ENCODE data around the gene SLC6A5.

The SLC6A5 gene

GRCh38 chr11:20618083-20618482 lies 18.7 kb downstream of the SLC6A5 start:
- TF ChIP-seq, protein P1, sequence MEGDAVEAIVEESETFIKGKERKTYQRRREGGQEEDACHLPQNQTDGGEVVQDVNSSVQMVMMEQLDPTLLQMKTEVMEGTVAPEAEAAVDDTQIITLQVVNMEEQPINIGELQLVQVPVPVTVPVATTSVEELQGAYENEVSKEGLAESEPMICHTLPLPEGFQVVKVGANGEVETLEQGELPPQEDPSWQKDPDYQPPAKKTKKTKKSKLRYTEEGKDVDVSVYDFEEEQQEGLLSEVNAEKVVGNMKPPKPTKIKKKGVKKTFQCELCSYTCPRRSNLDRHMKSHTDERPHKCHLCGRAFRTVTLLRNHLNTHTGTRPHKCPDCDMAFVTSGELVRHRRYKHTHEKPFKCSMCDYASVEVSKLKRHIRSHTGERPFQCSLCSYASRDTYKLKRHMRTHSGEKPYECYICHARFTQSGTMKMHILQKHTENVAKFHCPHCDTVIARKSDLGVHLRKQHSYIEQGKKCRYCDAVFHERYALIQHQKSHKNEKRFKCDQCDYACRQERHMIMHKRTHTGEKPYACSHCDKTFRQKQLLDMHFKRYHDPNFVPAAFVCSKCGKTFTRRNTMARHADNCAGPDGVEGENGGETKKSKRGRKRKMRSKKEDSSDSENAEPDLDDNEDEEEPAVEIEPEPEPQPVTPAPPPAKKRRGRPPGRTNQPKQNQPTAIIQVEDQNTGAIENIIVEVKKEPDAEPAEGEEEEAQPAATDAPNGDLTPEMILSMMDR (IDR thresholded peaks at IDR 0.05) = no peak
- H3K27me3 ChIP-seq = peaks cover 76% of the 10 kb centered on the region

GRCh38 chr11:20620988-20621387 lies 21.6 kb downstream of the SLC6A5 start:
- no peak overlapping the region for H3K27ac ChIP-seq
- no peak overlapping the region for H3K4me3 ChIP-seq (ENCODE audit: low read depth in 1 of 2, low read length in 1 of 2)
- no peaks in the 10 kb centered on the region for H3K4me1 ChIP-seq (ENCODE audit: control insufficient read depth in 1 of 2, insufficient read depth in 1 of 2, low read depth in 1 of 2, low read length in 1 of 2)
- H3K27me3 ChIP-seq = peaks cover 49% of the 10 kb centered on the region
- no peaks in the 10 kb centered on the region for H3K36me3 ChIP-seq
- no peaks in the 10 kb centered on the region for H3K9me3 ChIP-seq
- TF ChIP-seq, protein P1 (IDR thresholded peaks at IDR 0.05) = no peak

More at GRCh38 chr11:20618083-20618482, 18.7 kb downstream of the SLC6A5 start:
- H3K36me3 ChIP-seq = no peaks in the 10 kb centered on the region
- no peak overlapping the region for H3K27ac ChIP-seq
- H3K4me3 ChIP-seq (ENCODE audit: low read depth in 1 of 2, low read length in 1 of 2) = no peak overlapping the region
- H3K4me1 ChIP-seq (ENCODE audit: control insufficient read depth in 1 of 2, insufficient read depth in 1 of 2, low read depth in 1 of 2, low read length in 1 of 2) = no peaks in the 10 kb centered on the region
- H3K9me3 ChIP-seq = no peaks in the 10 kb centered on the region

DNA sequence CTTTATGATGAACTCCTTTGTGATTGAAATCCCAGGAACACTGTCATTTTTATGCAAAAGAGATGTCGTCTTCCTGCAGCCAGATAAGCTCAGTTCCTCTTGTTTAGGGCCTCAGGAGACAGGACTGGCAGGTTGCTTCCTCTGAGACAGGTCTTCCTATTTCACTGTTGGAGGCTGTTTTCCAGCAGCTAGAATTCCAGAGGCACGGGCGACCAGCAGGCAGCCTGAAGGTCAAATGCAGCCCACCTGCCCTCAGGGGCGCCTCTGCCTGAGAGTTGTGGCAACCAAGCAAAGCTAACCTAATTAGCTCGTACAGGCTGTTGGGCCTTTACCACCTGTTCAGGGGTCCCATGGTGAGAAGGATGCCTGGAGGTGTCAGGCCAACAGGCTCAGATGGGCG lies 22.3 kb downstream of the SLC6A5 start:
- Histone ChIP-seq H3K9me3 (no peaks in the 10 kb centered on the region), H3K27me3 (peaks cover 42% of the 10 kb centered on the region), H3K4me3 (ENCODE audit: low read depth in 1 of 2, low read length in 1 of 2) (no peak overlapping the region), H3K27ac (no peak overlapping the region), H3K4me1 (ENCODE audit: control insufficient read depth in 1 of 2, insufficient read depth in 1 of 2, low read depth in 1 of 2, low read length in 1 of 2) (no peaks in the 10 kb centered on the region), H3K36me3 (no peaks in the 10 kb centered on the region)
- TF ChIP-seq, protein P1 (IDR thresholded peaks at IDR 0.05) = no peak

- no peaks in the 10 kb centered on the region for H3K9me3 ChIP-seq
- H3K27me3 ChIP-seq = peaks cover 27% of the 10 kb centered on the region
- TF ChIP-seq, protein P1 (IDR thresholded peaks at IDR 0.05) = no peak
- H3K4me3 ChIP-seq (ENCODE audit: low read depth in 1 of 2, low read length in 1 of 2) = no peak overlapping the region
- no peaks in the 10 kb centered on the region for H3K36me3 ChIP-seq
- H3K4me1 ChIP-seq (ENCODE audit: control insufficient read depth in 1 of 2, insufficient read depth in 1 of 2, low read depth in 1 of 2, low read length in 1 of 2) = no peaks in the 10 kb centered on the region
- no peak overlapping the region for H3K27ac ChIP-seq
Observed at GRCh38 chr11:20623252-20623651, 23.8 kb downstream of the SLC6A5 start.

DNA sequence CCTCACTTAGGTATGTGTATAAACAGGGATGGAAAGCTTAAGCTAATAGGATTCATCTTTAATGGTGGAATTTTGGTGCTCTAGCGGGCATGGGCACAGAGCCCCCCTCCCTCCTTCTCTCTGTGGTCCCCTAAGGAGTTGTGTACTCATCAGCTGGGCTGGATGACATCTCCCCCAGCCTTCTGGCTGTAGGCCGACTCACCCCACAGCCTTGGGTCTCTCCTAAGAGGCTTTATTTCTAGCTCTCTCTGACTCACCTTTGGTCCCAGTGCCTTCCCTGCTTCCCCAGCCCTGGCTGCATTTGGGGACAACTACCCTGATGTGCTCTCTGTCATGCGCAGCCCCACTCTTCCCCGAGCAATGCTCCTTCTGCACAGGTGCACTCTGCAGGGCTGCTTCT lies 26.9 kb downstream of the SLC6A5 start:
- peaks cover 7% of the 10 kb centered on the region for H3K27me3 ChIP-seq
- H3K27ac ChIP-seq = no peak overlapping the region
- H3K9me3 ChIP-seq = no peaks in the 10 kb centered on the region
- no peak overlapping the region for H3K4me3 ChIP-seq (ENCODE audit: low read depth in 1 of 2, low read length in 1 of 2)
- no peaks in the 10 kb centered on the region for H3K4me1 ChIP-seq (ENCODE audit: control insufficient read depth in 1 of 2, insufficient read depth in 1 of 2, low read depth in 1 of 2, low read length in 1 of 2)
- TF ChIP-seq, protein P1 (IDR thresholded peaks at IDR 0.05) = no peak
- no peaks in the 10 kb centered on the region for H3K36me3 ChIP-seq

DNA sequence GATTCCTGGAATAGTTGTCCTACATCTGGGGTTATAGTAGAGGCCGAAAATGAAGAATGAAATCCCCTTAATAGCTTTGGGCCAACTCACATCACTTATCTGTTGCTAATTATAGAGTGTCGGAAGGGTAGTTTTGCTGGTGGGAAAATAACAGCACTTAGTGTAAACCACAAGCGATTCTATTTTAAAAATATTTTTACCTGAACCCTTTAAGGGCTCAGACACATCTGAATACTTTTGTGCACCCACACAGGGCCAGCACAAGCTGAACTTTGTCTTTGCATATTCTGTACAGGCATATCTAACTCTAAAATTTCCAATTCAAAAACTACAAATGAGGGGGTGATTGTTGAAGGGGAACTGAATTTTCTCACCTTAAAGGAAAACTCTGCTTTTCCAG lies 27.6 kb downstream of the SLC6A5 start:
- Histone ChIP-seq H3K36me3 (no peaks in the 10 kb centered on the region), H3K27ac (no peak overlapping the region), H3K9me3 (no peaks in the 10 kb centered on the region), H3K27me3 (no peaks in the 10 kb centered on the region), H3K4me3 (ENCODE audit: low read depth in 1 of 2, low read length in 1 of 2) (no peak overlapping the region), H3K4me1 (ENCODE audit: control insufficient read depth in 1 of 2, insufficient read depth in 1 of 2, low read depth in 1 of 2, low read length in 1 of 2) (no peaks in the 10 kb centered on the region)
- TF ChIP-seq, protein P1 (IDR thresholded peaks at IDR 0.05) = no peak
